H9 (cell line): ENCODE results near the gene TMEM217. TPM values are rescaled to one million over a fixed set of nuclear protein-coding genes. Genes with fewer than 3 reads are reported as not detected.
A peak's percentile ranks its signal among the peaks of the same experiment; 100 is the strongest.

Experiments used
- DNase-seq: peaks from one replicate; pipeline ENCODE4 v3.0.0-alpha.2; 2017
- H2AFZ ChIP-seq: one replicate; pipeline ENCODE4 v1.6.1; 2013; ENCODE audit warnings: mild to moderate bottlenecking, low read length, control low read depth, moderate library complexity
- H2AK5ac ChIP-seq: 2 replicates; pipeline ENCODE4 v1.6.1; 2013; ENCODE audit warnings: low read length, control low read depth, mixed read lengths; ENCODE audit not compliant: insufficient read length
- H2BK120ac ChIP-seq: one replicate; pipeline ENCODE4 v1.6.1; 2013; ENCODE audit warnings: low read depth, mild to moderate bottlenecking, low read length, control low read depth, inconsistent platforms; ENCODE audit not compliant: poor library complexity, severe bottlenecking
- H2BK12ac ChIP-seq: 2 replicates; pipeline ENCODE4 v1.6.1; 2013; ENCODE audit warnings: low read length, control low read depth, mixed read lengths, low read depth; ENCODE audit not compliant: insufficient read length
- H2BK15ac ChIP-seq: 2 replicates; pipeline ENCODE4 v1.6.1; 2013; ENCODE audit warnings: low read depth, low read length, control low read depth
- H2BK20ac ChIP-seq: one replicate; pipeline ENCODE4 v1.6.1; 2013; ENCODE audit warnings: low read depth, mild to moderate bottlenecking, low read length, control low read depth, inconsistent platforms; ENCODE audit not compliant: poor library complexity, severe bottlenecking
- H2BK5ac ChIP-seq: 2 replicates; pipeline ENCODE4 v1.6.1; 2013; ENCODE audit warnings: low read length, control low read depth, mixed read lengths; ENCODE audit not compliant: insufficient read length
- H3K14ac ChIP-seq: 2 replicates; pipeline ENCODE4 v1.6.1; 2013; ENCODE audit warnings: low read length, control low read depth; ENCODE audit not compliant: insufficient read depth
- H3K18ac ChIP-seq: 2 replicates; pipeline ENCODE4 v1.6.1; 2013; ENCODE audit warnings: low read depth, mild to moderate bottlenecking, mixed read lengths, low read length, control low read depth; ENCODE audit not compliant: insufficient read length
- H3K23ac ChIP-seq: 2 replicates; pipeline ENCODE4 v1.6.1; 2013; ENCODE audit warnings: low read length, control low read depth, mixed read lengths, low read depth; ENCODE audit not compliant: insufficient read length
- H3K23me2 ChIP-seq: 2 replicates; pipeline ENCODE4 v1.6.1; 2013; ENCODE audit warnings: low read depth, mild to moderate bottlenecking, mixed read lengths, low read length, control low read depth; ENCODE audit not compliant: insufficient read length, poor library complexity, severe bottlenecking
- H3K27ac ChIP-seq: 2 replicates; pipeline ENCODE4 v1.5.1; 2013; ENCODE audit warnings: low read length, control low read depth, mixed read lengths, low read depth; ENCODE audit not compliant: insufficient read length
- H3K27me3 ChIP-seq: 2 replicates; pipeline ENCODE4 v1.6.1; 2013; ENCODE audit warnings: low read length, control low read depth, inconsistent platforms; ENCODE audit not compliant: insufficient read depth
- H3K4ac ChIP-seq: 2 replicates; pipeline ENCODE4 v1.6.1; 2013; ENCODE audit warnings: low read depth, mild to moderate bottlenecking, control low read depth, inconsistent platforms, low read length, moderate library complexity
- H3K4me1 ChIP-seq: 2 replicates; pipeline ENCODE4 v1.6.1; 2013; ENCODE audit warnings: low read length, control low read depth, inconsistent platforms; ENCODE audit not compliant: insufficient read depth
- H3K4me2 ChIP-seq: 2 replicates; pipeline ENCODE4 v1.6.1; 2013; ENCODE audit warnings: low read length, control low read depth, mixed read lengths; ENCODE audit not compliant: insufficient read length, insufficient read depth
- H3K56ac ChIP-seq: 2 replicates; pipeline ENCODE4 v1.6.1; 2013; ENCODE audit warnings: low read depth, mild to moderate bottlenecking, mixed read lengths, low read length, control low read depth; ENCODE audit not compliant: insufficient read length
- H3K79me1 ChIP-seq: 2 replicates; pipeline ENCODE4 v1.6.1; 2013; ENCODE audit warnings: low read depth, mild to moderate bottlenecking, moderate library complexity, low read length, control low read depth, inconsistent platforms; ENCODE audit not compliant: insufficient read depth, poor library complexity, severe bottlenecking
- H3K79me2 ChIP-seq: 2 replicates; pipeline ENCODE4 v1.6.1; 2013; ENCODE audit warnings: low read length, control low read depth, inconsistent platforms; ENCODE audit not compliant: insufficient read depth
- H3K9ac ChIP-seq: 2 replicates; pipeline ENCODE4 v1.6.1; 2013; ENCODE audit warnings: low read length, control low read depth, mixed read lengths; ENCODE audit not compliant: insufficient read length; ENCODE audit errors: extremely low read depth
- H3K9me3 ChIP-seq: one replicate; pipeline ENCODE4 v1.6.1; 2013; ENCODE audit warnings: low read depth, low read length, inconsistent platforms; ENCODE audit not compliant: control insufficient read depth
- H3T11ph ChIP-seq: one replicate; pipeline ENCODE4 v1.6.1; 2013; ENCODE audit warnings: mild to moderate bottlenecking, low read length, control low read depth, inconsistent platforms
- H4K20me1 ChIP-seq: one replicate; pipeline ENCODE4 v1.6.1; 2013; ENCODE audit not compliant: control insufficient read depth, insufficient read length, insufficient read depth
- H4K5ac ChIP-seq: 2 replicates; pipeline ENCODE4 v1.6.1; 2013; ENCODE audit warnings: low read depth, mild to moderate bottlenecking, mixed read lengths, low read length, control low read depth; ENCODE audit not compliant: insufficient read length
- H4K8ac ChIP-seq: replicated peaks from 2 replicates; pipeline ENCODE4 v1.6.1; 2013; ENCODE audit warnings: low read length, control low read depth, mixed read lengths, low read depth; ENCODE audit not compliant: insufficient read length
- H4K91ac ChIP-seq: 2 replicates; pipeline ENCODE4 v1.6.1; 2013; ENCODE audit warnings: low read depth, mild to moderate bottlenecking, moderate library complexity, mixed read lengths, low read length, control low read depth; ENCODE audit not compliant: insufficient read length
- H3K27ac Mint-ChIP-seq, 3 experiments: 2 replicates in 2 of 3; 3 replicates in 1 of 3; pipeline ENCODE4 v1.8.0; 2020 to 2021; ENCODE audit warnings: mixed read lengths in 3 of 3, mild to moderate bottlenecking in 1 of 3, moderate library complexity in 1 of 3
- H3K27me3 Mint-ChIP-seq: 2 replicates; pipeline ENCODE4 v1.8.0; 2021; ENCODE audit warnings: low read depth, mild to moderate bottlenecking, moderate library complexity, mixed read lengths
- H3K36me3 Mint-ChIP-seq, 3 experiments: 2 replicates in 2 of 3; 3 replicates in 1 of 3; pipeline ENCODE4 v1.8.0; 2020 to 2021; ENCODE audit warnings: low read depth in 3 of 3, mixed read lengths in 3 of 3; ENCODE audit not compliant: insufficient read depth in 1 of 3
- H3K4me1 Mint-ChIP-seq, 2 experiments: 2 replicates each; pipeline ENCODE4 v1.8.0; 2020; ENCODE audit warnings: mixed read lengths in 2 of 2
- H3K4me3 Mint-ChIP-seq, 2 experiments: 2 replicates in 1 of 2; 3 replicates in 1 of 2; pipeline ENCODE4 v1.8.0; 2020 to 2021; ENCODE audit warnings: mild to moderate bottlenecking in 2 of 2, mixed read lengths in 2 of 2, moderate library complexity in 1 of 2
- H3K9me3 Mint-ChIP-seq, 2 experiments: 2 replicates in 1 of 2; 3 replicates in 1 of 2; pipeline ENCODE4 v1.8.0; 2020; ENCODE audit warnings: mild to moderate bottlenecking in 2 of 2, mixed read lengths in 2 of 2, moderate library complexity in 1 of 2
- WGBS: extraction: QIAGEN DNeasy Blood & Tissue Kit; methylation state at CpG from one replicate; pipeline ENCODE4 v1.1.7; 2013; ENCODE audit warnings: missing lambda C conversion rate, low lambda C conversion rate, mixed read lengths; ENCODE audit not compliant: insufficient read length; ENCODE audit errors: extremely low coverage; 5-methylcytosine and 5-hydroxymethylcytosine counted together
- total RNA-seq: library from RNA; stranded (reverse); gene quantifications from 2 replicates; pipeline ENCODE4 v1.2.1, GENCODE V29; 2021
- TF ChIP-seq, protein P1 (sequence below): fragments of 200-600 bp; sonication (generic); conservative IDR thresholded peaks from 3 replicates; pipeline ENCODE4 v1.8.0; 2021; ENCODE audit warnings: antibody characterized with exemption, mild to moderate bottlenecking

The TMEM217 gene
- total RNA-seq, 1 experiment from 2014 or later, result 1.1 TPM

DNA sequence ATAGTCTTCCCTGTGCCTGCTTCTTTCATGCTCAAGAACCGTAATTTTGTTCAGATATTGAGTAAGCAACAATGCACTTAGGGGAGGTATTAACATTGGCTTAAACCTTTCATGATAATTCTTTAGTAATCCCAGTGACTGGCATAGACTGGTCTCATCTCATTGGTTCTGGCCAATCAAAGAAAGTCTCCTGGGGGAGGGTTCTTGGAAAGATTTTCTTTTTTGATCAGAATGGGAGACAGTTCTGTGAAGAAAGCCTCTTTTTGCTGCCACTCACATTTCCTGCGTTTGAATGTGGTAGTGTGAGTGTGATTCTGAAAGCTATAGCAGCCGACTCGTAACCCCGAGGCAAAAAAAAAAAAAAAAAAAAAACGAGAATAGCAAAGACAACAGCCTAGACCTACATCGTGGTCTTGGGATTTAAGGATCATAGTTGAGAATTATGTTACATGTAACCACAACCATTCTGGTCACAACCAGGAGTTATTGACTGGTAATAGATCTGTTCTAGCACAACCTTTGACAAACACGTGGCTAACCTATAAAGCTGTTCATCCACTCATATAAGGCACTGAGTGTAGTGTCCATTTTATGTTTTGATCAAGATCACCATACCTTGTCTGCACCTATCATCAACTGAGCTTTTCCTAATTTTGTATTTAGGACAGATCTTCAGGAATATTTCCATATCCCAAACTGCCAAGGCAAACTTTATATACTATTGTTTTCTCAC lies 15.1 kb upstream of the TMEM217 start:
- no peak overlapping the region; a peak in 1 of 7 replicates for H3K27ac Mint-ChIP-seq
- H4K91ac ChIP-seq, result no peak overlapping the region
- no peaks in the 10 kb centered on the region for H3K79me2 ChIP-seq
- no peaks in the 10 kb centered on the region for H3K27me3 Mint-ChIP-seq
- no peak overlapping the region for H2BK5ac ChIP-seq
- H3K18ac ChIP-seq, result no peak overlapping the region
- H3K23me2 ChIP-seq, result no peaks in the 10 kb centered on the region
- H3K9ac ChIP-seq, result no peak overlapping the region
- H3K4me2 ChIP-seq, result no peak overlapping the region
- no CpG with 5 or more reads among the region's 8 CpGs for WGBS
- H2BK120ac ChIP-seq, result no peak overlapping the region
- no peaks in the 10 kb centered on the region for H3K9me3 Mint-ChIP-seq
- H3K4me1 Mint-ChIP-seq, result peaks cover 4 to 7% of the 10 kb centered on the region in 2 experiments; a peak in 3 of 4 replicates
- H3K27me3 ChIP-seq, result no peaks in the 10 kb centered on the region
- H3K4me3 Mint-ChIP-seq, result no peak overlapping the region
- H2AK5ac ChIP-seq, result no peak overlapping the region
- H4K20me1 ChIP-seq, result no peaks in the 10 kb centered on the region
- H2AFZ ChIP-seq, result no peak overlapping the region
- no peaks in the 10 kb centered on the region for H3K79me1 ChIP-seq
- no peak overlapping the region for H2BK12ac ChIP-seq
- H3K56ac ChIP-seq, result no peak overlapping the region
- no peaks in the 10 kb centered on the region for H3K4me1 ChIP-seq
- no peak overlapping the region for H2BK15ac ChIP-seq
- no peak for DNase-seq
- no peak overlapping the region for H2BK20ac ChIP-seq
- no peak overlapping the region for H3K23ac ChIP-seq
- H3K9me3 ChIP-seq, result no peaks in the 10 kb centered on the region
- no peak overlapping the region for H4K5ac ChIP-seq
- H3K14ac ChIP-seq, result no peak overlapping the region
- peaks cover 3 to 15% (median 11%) of the 10 kb centered on the region in 3 experiments; a peak in 5 of 7 replicates for H3K36me3 Mint-ChIP-seq
- peak overlapping the region; percentile 90 for H4K8ac ChIP-seq
- TF ChIP-seq, protein P1, sequence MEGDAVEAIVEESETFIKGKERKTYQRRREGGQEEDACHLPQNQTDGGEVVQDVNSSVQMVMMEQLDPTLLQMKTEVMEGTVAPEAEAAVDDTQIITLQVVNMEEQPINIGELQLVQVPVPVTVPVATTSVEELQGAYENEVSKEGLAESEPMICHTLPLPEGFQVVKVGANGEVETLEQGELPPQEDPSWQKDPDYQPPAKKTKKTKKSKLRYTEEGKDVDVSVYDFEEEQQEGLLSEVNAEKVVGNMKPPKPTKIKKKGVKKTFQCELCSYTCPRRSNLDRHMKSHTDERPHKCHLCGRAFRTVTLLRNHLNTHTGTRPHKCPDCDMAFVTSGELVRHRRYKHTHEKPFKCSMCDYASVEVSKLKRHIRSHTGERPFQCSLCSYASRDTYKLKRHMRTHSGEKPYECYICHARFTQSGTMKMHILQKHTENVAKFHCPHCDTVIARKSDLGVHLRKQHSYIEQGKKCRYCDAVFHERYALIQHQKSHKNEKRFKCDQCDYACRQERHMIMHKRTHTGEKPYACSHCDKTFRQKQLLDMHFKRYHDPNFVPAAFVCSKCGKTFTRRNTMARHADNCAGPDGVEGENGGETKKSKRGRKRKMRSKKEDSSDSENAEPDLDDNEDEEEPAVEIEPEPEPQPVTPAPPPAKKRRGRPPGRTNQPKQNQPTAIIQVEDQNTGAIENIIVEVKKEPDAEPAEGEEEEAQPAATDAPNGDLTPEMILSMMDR, result no peak
- no peak overlapping the region for H3K27ac ChIP-seq
- H3T11ph ChIP-seq, result no peak overlapping the region
- no peak overlapping the region for H3K4ac ChIP-seq
